GM13976 (cell line): ENCODE measurements around the gene FLII.

Source experiments
- DNase-seq: peaks from one replicate; pipeline ENCODE4 v3.0.0; 2012; ENCODE audit warnings: low spot score
- in situ Hi-C: fragments of 300-500 bp; cut with MboI; formaldehyde crosslinking; loops from one replicate; pipeline ENCODE4 v1.12.0; 2022; ENCODE audit warnings: low sequenced_read_pairs, mixed read lengths, inconsistent platforms; ENCODE audit not compliant: unreplicated experiment
- TF ChIP-seq, protein P1 (sequence below): IDR thresholded peaks from 2 replicates; pipeline ENCODE4 v1.5.1; 2012; ENCODE audit warnings: borderline replicate concordance, mild to moderate bottlenecking; ENCODE audit not compliant: insufficient read depth; ENCODE audit errors: extremely low read depth, missing control alignments, control extremely low read depth

Gene FLII

DNA sequence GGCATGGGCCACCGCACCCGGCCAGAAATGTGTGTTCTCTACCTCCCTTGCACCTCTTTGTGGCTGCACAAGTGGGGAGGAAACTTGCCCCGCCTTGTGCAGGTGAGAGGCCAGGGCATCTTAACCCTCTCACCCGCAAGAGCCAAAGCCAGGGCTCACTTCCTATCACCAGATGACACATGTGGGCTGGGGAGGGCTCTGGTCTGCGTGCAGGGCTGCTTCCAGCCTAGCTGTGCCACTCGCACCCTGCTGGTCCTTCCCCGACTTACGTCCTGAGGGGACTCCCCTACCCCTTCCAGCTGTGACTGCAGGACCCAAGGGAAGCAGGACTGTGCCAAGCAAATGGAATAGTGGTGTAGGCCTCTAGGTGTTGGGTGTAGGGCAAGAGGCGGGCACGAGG lies 8.8 kb upstream of the FLII start:
- DNase-seq: no peak
- in situ Hi-C loops: no loop called here
- TF ChIP-seq, protein P1, sequence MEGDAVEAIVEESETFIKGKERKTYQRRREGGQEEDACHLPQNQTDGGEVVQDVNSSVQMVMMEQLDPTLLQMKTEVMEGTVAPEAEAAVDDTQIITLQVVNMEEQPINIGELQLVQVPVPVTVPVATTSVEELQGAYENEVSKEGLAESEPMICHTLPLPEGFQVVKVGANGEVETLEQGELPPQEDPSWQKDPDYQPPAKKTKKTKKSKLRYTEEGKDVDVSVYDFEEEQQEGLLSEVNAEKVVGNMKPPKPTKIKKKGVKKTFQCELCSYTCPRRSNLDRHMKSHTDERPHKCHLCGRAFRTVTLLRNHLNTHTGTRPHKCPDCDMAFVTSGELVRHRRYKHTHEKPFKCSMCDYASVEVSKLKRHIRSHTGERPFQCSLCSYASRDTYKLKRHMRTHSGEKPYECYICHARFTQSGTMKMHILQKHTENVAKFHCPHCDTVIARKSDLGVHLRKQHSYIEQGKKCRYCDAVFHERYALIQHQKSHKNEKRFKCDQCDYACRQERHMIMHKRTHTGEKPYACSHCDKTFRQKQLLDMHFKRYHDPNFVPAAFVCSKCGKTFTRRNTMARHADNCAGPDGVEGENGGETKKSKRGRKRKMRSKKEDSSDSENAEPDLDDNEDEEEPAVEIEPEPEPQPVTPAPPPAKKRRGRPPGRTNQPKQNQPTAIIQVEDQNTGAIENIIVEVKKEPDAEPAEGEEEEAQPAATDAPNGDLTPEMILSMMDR: no peak

GRCh38 chr17:18263885-18264682 lies 5.5 kb upstream of the FLII start:
- TF ChIP-seq, protein P1: no peak
- in situ Hi-C loops: no loop called here
- DNase-seq: no peak

GRCh38 chr17:18262641-18263040 lies 4.1 kb upstream of the FLII start:
- no peak for DNase-seq
- in situ Hi-C loops: no loop called here
- TF ChIP-seq, protein P1: no peak

GRCh38 chr17:18262111-18262510 lies 3.6 kb upstream of the FLII start:
- no peak for DNase-seq
- in situ Hi-C loops: no loop called here
- TF ChIP-seq, protein P1: no peak

DNA sequence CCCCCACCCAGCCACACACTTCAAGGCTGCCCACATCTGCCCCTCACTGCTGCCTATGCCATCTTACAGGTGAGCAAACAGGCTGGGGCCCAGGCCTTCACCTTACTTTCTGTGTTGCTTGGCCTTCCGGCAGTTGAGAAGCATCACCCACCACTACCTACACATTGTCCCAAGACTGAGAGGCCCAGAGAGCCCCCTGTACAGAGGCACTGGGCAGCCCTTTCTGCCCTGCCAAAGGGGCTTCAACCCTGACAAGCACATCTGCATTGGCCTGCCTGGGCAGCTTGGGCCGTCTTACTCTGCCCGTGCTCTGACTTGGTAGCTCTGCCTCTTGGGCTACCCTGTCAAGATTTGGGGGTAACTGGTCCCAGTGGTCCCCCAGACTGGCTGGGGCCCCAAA lies 3.1 kb upstream of the FLII start:
- in situ Hi-C loops: no loop called here
- TF ChIP-seq, protein P1: no peak
- no peak for DNase-seq

- in situ Hi-C loops: no loop called here
- TF ChIP-seq, protein P1: no peak
- peak; percentile 80 for DNase-seq
Measured at GRCh38 chr17:18261146-18261515, 2.6 kb upstream of the FLII start.
